ENCODE data around the gene IL11.

IL11 gene

DNA sequence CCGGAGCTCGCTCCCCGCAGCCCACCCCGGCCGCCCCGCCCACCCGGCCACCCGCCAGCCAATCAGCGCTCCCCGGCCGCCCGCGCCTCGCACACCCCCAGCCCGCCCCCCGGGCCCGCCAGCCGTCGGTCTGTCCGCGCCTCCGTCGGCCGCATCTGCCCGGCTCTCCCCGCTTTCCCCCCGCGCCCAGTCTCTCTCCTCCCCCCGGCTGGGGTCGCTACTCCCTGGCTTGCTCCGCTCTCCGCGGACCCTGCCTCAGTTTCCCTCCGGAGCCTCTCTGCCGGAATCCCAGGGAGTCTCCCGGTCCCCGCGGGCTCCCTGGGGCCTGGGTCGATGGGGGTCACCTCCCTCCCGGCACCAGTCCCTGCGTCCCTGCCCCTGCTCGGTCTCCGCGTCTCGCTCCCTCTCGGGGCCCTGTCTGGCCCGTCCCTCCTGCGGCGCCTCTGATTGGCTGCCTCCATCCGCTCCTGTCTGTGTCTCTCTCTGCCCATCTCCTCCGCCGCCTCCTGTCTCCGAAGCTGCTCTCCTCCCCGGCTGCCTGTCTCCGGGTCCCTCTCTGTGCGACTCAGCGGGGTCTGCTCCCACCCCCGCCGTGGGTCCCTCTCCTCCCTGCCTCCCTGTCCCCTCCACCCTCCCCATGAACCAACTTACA is 484 bp downstream of the IL11 start:
- peak; percentile 61 for DNase-seq

DNA sequence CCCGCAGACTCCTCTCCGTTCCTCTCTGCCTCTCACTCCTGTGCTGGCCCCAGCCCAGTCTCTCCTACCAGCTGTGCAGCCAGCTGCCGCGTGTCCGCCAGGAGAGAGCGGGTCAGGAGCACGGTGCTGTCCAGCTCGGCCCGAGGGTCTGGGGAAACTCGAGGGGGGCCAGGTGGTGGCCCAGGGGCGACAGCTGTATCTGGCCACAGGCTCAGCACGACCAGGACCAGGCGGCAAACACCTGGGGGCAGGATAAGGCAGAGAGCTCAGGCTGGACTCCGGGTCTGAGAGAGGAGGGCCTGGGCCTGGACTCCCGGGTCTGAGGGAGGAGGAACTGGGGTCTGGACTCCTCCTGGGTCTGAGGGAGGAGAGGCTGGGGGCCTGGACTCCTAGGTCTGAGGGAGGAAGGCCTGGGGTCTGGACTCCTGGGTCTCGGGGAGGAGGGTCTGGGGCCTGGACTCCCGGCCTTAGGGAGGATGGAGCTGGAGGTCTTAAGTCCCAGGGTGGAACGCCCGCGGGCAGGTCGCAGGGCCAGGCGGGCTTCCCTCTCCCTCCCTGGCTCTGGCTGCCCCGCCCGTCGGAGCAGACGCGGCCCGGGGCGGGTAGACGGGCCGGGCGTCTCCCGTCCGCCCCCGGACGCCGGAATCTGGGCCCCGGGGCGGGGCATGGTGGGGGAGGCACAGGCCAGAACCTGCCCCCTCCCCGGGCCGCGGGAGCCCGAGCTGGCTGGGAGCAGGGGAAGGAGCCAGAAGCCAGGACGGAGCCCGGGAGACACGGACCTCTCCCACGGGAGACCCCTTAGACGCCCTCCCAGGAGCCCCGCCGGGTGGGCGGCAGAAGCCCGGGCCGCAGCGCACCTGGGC is 1.3 kb downstream of the IL11 start:
- DNase-seq = peak; percentile 52

DNA sequence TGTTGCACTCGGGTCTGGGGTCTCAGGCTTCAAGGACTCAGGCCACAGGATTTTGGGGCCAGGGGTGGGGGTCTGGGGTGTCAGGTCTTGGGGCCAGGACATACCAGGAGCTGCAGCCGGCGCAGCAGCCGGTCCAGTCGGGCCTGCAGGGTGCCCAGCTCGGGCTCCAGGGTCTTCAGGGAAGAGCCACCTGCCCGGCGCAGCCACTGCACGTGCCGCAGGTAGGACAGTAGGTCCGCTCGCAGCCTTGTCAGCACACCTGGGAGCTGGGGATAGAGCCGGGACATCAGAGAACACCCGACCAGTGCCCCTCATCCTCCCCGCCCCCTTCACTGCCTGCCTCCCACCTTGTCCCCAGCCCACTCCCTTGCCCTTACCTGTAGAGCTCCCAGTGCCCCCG is 2.2 kb downstream of the IL11 start:
- no peak for DNase-seq

DNA sequence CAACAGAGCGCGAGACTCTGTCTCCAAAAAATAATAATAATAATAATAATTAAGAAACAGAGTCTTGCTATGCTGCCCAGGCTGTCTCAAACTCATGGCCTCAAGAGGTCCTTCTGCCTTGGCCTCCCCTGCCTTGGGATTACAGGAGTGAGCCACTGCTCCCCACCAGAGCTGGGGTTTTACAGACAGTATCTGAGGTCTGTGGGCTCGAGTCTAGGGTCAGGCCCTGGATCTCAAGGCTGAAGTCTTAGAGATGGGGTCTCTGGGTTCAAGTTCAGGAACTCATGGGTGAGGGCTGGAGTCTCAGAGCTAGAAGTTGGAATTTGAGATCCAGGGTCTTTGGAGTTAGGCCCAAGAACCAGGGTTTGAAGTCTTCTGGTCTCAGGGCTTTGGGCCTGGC is 3.5 kb downstream of the IL11 start:
- no peak for DNase-seq

DNA sequence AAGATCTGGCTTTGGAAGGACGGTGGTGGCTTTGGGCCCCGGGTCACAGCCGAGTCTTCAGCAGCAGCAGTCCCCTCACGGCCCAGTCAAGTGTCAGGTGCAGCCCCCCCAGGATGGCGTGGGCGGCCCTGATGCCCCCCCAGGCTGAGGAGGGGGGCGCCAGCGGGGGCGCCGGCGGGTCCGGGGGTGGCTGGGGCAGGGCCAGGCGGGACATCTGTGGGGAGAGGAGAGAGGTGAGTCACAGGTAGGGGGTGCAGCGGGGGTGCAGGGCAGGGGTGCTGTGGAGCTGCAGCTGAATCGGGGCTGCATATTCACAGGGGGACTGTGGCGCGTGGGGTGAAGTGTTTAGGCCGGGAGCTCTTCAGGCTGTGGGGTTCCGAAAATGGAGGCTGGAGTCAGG is 4.3 kb downstream of the IL11 start:
- no peak for DNase-seq

DNA sequence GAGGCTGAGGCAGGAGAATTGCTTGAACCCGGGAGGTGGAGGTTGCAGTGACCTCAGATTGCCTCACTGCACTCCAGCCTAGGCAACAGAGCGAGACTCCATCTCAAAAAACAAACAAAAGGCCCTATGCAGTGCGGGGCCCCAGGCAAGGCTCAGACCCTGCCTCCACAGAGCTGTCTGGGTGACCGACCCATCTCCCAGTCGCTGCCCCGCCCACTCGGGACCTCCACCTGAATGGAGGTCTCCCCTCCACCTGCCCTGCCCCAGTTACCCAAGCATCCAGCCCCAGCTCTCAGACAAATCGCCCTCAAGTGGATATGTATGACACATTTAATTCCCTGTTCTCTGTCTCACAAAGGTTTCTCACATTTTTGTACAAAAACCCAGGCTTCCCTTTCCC is 5.0 kb downstream of the IL11 start:
- DNase-seq = no peak

DNA sequence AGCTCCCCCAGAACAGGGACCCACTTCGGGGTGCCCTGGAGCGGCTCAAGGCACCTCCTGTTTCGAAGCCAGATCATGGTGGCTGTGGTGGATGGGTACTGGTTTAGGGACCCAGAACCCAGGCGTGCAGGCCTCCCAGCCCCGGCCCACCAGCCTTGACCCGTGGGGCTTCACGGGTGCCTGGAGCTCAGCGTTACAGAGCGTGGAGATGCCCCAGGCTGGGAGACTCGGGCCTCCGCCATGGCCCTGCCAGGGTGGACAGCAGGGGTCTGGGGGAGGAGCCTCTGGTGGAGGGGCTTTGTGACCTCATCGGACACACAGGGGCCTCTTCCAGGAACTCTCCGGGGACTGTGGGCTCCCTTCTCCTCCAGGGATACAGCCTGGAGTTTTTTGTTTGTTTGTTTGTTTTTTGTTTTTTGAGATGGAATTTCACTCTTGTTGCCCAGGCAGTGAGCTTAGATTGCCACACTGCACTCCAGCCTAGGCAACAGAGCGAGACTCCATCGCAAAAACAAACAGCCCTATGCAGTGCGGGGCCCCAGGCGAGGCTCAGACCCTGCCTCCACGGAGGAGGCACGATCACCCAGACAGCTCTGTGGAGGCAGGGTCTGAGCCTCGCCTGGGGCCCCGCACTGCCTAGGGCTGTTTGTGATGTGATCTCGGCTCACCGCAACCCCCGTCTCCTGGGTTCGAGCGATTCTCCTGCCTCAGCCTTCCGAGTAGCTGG is 7.1 kb downstream of the IL11 start, which contains the start of gene GARIN5B:
Gene GARIN5B (minus strand): TSS at position 271 of the 727 bp plus-strand sequence. CDS start 194 bp downstream, at position 77.
- DNase-seq = no peak

DNA sequence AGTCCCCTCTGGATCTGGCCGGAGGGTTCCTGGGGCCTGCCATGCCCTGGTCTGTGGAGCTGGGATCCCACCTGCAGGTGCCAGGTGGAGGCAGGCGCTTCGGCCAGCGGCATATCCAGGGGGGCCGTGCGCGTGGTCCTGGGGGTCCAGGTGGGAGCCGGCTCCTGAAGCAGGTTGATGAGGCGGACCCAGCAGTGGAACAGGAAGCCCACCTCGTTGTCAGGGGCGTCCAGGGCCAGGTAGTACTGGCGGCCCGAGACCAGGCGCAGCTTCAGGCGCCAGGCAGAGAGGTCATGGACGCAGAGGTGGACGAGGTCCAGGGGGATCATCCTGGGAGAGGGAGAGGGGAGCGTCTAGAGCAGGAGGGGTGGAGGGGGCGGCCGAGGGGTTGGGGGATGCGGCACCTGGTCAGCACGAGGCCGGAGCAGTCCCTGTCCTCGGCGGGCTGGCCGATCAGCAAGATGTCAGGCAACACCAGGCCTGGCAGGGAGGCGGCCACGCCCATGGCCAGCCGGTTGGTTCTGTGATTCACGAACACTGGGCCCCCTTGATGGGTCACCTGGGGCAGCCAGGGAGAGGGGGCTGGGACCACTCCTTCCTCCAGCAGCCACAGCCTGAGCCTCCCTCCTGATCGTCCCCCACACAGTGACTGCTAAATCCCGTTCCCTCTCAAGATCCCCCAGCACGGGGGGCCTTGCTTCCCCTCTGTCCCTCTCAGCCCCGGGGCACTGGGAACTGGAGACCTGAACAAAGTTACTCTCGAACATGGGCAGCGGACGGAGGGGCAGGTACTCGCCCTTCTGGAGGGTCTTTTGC is 7.9 kb downstream of the IL11 start:
- no peak for DNase-seq

DNA sequence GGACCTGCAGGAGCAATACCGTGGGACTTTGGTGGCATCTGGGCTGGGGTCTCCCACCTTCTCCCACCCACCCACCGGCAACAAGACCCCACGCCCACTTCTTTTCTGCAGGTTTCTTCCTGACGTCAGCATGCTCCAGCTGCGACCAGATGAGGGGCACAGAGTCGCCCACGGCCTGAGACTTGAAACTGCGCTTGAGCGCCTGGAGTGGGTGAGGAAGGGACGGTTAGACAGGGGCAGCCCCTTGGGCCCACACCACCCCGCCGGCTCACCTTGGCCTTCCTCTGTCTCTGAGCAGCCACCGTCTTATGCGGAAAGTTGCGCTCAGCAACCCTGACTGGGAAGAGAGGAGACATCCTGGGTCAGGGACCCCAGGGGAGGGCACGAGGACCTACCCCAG is 9.4 kb downstream of the IL11 start:
- DNase-seq = no peak

DNA sequence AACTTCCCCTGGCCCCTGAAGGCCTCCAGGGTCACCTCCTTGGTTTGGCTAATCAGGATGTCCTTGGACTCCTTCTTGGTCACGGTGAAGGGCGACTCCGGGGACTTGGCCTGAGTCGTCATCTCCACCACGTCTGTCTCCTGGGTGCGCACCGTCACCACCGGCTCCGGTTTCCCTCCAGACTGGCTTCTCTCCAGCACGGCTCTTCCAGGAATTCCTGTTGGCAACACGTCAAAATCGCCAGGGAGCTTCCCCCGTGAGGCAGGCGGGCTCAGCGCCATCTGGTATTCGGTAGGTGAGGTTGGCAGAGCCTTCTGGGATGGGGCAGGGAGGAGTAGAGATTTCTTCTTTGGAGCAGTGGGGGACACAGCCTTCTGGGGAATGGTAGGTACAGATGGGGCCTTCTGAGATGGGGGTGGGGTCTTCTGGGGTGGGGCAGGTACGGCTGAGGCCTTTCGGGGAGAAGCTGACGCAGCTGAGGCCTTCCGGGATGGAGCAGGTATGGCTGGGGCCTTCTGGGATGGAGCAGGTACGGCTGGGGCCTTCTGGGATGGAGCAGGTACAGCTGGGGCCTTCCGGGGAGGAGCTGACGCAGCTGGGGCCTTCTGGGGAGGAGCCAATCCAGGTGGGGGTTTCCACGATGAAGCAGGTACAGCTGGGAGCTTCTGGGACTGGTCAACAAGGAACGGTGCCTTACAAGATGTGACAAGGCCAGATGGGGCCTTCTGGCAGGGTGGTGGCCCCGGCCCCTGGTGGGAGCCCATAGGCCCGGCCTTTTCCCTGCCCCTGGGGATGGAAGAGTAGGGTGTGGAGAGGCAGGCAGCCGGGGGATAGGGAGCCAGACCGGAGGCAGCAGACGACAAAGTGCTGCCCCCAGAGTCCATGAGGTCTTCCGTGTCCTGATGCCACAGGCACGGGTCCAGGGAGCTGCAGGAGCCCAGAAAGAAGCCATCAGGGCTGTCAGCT is 11.0 kb downstream of the IL11 start:
- no peak for DNase-seq

DNA sequence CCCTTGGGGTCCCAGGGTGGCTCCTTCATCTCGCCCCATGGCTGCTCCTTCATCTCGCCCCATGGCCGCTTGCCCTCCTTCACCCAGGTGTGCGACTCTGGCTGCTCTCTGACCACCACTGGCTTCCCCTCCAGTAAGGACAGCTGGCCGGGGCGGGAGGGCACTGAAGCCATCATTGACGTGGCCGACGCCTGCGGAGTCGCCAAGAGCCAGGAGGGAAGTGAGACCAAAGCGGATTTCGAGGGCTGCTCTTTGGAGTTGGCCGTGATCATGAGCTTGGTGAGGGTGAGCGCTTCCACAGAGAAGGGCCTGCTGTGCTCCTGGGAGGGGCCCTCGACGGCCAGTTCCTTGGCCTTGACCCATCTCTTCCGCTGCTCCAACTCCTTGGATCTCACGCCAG is 11.8 kb downstream of the IL11 start:
- no peak for DNase-seq

DNA sequence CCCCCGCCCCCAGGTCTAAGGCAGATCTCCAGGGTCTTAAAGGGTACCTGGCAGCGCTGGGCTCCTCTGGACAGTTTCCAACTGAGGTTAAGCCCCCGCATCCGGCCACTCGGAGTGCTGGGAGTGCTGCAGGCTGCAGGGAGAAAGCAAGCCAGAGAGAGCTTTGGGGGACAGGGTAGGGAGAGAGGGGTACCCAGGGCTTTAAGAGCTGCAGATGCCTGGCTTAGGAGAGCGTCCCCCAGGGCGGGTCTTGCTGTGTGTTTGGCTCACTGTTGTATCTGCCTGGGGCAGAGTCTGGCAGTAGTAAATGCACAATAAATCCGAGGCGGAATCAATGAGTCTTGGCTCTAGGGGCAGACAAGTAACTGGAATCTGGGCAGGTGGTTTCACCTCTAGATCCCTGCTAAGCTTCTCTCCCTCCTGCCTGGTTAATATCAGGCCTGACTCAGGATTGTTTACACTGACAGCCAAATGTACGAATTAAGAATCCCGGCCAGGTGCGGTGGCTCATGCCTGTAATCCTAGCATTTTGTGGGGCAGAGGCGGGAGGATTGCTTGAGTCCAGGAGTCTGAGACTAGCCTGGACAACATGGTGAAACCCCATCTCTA is 14.9 kb downstream of the IL11 start:
- no peak for DNase-seq

DNA sequence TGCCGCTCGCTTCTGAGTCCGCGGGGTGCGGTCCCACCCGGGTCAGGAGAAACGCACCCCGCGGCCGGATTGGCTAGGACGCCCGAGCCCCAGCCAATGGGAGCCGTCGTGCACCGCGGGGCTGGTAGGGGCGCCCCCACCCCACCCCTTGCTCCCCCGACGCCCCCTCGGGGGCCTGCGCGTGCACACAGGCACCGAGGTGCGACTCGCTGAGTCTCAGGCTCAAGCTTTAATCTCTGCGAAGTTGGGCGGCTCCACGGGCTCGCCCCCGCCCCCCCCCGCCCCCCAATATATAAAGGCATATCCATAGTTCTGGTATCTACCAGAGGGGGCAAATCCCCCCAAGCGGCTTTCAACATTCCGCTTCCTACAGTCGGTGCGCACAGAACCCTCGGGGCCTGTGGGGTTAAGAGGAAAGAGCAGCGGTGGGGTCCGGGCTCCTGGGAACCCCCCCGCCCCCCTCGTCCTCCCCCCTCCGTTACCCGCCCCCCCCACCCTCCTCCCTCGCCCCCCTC is 15.5 kb downstream of the IL11 start, which contains the start of gene COX6B2:
Gene COX6B2 (minus strand): TSS at position 22 of the 515 bp plus-strand sequence. CDS start 198 bp downstream, outside the sequence.
- no peak for DNase-seq

DNA sequence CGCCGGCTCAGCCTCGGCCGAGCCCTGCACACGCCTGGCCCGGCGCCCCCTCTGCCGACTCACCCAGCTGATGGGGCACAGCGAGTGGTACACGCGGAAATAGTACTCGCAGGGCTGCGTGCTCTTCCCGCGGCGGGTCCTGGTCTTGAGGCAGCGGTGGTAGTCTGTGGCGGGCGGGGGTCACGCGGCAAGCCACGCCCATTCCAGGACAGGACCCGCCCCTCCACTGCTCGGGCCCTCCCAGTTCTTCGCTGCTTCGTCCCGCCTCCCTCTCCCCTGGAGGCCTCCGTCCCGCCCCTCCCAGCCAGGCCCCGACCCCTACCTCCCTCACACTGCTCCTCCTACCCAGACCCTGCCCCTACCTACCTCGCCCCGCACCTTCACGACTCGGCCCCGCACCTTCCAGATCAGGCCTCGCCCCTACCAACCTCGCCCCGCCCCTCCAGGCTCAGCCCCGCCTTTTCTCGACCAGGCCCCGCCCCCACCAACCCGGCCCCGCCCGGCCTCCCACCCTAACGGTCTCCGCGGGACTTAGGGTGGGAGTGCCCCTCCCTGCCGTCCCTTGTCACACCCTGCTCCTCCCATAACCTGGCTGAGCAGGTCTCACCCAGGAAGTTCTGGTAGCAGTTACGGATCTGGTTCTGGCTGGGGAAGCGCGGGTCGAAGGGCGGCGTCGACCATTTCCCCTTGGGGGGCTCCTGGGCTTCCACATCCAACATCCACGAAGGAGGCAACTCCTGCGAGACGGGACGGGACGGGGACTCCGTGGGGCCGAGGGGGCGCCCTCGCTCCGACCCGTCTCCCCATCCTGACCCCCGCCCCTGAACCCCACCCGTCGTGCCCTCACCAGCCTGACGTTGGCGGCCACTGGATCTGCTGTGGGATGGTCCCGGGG is 16.2 kb downstream of the IL11 start:
- DNase-seq = peak; percentile 63

DNA sequence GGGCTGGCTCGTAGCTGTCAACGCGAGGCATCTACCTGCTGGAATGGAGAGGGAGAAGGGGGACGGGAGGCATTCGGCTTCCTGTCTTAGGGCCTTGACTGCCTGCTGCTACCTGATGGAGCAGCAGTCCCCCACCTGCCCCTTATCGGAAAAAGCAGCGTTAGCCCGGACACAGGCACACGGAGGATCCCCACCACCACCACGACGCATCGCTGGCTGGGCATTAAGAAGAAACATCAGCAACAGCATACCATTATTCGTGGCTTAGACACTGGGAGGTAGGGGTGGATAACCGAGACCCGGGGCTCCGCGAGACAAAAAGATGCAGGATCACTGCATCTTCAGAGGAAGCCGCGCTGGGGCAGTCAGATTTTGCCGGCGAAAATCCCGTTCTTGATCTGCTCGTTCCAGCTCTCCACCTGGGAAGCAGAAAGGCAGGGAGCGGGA is 16.9 kb downstream of the IL11 start:
- no peak for DNase-seq

DNA sequence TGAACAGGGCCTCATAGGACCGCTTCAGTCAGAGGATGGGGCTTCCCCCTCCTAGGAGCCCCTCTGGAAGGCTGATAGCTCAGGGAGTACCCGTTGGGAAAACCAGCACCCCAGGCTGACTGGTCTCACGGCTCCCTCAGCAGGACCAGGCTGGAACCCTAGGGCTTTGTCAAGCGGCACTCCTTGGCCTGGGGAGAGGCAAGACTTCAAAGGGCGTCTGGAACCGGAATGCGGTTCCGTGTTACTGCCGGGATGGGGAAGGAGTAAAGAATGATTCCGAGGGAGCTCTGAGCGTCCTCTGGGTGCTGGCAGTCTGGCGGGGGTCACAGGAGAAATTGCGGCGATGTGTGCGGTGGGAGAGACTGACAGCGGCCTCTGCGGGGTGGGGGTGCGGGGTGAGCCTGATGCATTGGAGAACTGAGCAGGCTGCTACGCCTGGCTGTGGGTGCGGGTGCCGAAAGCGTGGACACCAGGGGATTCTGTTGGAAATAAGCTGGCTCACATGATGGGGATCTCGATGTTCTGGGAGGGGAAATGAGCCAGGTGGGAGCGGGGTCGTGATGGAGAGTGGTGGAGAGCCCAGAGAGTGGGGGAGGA is 17.6 kb downstream of the IL11 start:
- no peak for DNase-seq

DNA sequence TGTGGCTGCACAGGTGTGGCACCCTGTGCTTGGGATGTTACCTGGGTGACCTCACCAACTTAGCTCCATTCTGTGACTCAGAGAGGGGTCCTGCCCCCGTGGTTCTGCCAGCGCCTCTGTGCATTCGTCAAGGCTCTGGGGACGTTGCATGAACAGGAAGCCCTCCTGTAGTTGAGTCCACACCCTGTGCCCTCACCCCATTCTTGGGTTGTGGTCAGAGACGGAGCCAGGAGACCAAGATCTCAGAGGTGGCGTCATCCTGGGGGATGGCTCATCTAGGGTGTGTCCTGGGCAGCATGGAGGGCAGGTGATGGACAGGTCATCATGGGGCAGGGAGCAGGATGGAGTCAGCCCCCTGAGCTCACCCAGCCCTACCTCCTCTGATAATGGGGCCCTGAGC is 18.2 kb downstream of the IL11 start:
- no peak for DNase-seq

DNA sequence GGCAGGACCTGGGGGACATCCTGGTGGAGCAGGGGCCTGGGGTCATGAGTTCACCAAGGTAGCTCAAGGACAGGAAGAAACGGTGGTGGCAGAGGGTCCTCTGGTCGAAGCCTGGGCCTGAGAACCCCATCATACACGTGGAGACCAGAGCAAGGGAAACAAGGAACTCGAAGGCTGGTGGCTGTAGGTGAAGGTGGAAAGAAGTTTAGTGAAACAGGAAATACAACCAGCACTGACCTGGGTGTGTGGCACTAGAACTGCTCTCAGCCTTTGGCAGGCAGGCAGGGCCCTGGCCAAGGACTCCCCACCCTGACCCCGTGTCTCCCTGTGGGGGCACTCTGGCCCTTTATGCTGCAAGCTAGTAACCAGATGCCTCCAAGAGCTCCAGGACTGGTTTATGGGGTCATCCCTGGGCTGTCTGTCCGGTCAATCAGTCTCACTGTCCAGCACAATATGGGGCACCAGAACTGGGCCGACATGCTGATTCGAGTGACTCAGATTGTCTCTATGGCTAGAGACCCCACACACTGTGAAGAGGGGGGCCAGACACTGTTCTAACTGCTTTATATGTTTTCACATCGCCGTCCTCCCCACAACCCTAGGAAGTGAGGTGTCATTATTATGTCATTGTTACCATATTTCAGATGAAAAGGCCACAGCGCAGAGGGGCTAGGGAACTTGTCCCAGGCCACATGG is 19.5 kb downstream of the IL11 start:
- DNase-seq = no peak
